CD4-positive, alpha-beta T cell treated with Interleukin-15 for 1 hour (primary cell): Measurements from ENCODE around the gene ENPP6.

ENCODE experiments used
- DNase-seq: peaks from one replicate; pipeline ENCODE4 v3.0.0-alpha.2; 2020

ENPP6 gene

GRCh38 chr4:184188443-184189400 is 29.0 kb downstream of the ENPP6 start:
- DNase-seq, result no peak

GRCh38 chr4:184177271-184177670 is 40.4 kb downstream of the ENPP6 start:
- DNase-seq, result no peak

GRCh38 chr4:184174571-184175488 is 42.8 kb downstream of the ENPP6 start:
- no peak for DNase-seq

- no peak for DNase-seq
Observed at GRCh38 chr4:184171011-184171410, 46.7 kb downstream of the ENPP6 start.

- DNase-seq, result no peak
Observed at GRCh38 chr4:184169225-184169867, 48.3 kb downstream of the ENPP6 start.

- peak; percentile 31 for DNase-seq
Observed at GRCh38 chr4:184168406-184169019, 49.2 kb downstream of the ENPP6 start.

GRCh38 chr4:184167576-184167975 is 50.1 kb downstream of the ENPP6 start:
- DNase-seq, result no peak

GRCh38 chr4:184166736-184167135 is 50.9 kb downstream of the ENPP6 start:
- no peak for DNase-seq

- DNase-seq, result no peak
Observed at GRCh38 chr4:184165291-184165690, 52.4 kb downstream of the ENPP6 start.

GRCh38 chr4:184163813-184164212 is 53.9 kb downstream of the ENPP6 start:
- no peak for DNase-seq

- no peak for DNase-seq
Observed at GRCh38 chr4:184162596-184162995, 55.1 kb downstream of the ENPP6 start.

GRCh38 chr4:184157322-184157721 is 60.4 kb downstream of the ENPP6 start:
- DNase-seq, result no peak

GRCh38 chr4:184156163-184156920 is 61.3 kb downstream of the ENPP6 start:
- no peak for DNase-seq

GRCh38 chr4:184154199-184154598 is 63.5 kb downstream of the ENPP6 start:
- DNase-seq, result no peak

- DNase-seq, result no peak
Observed at GRCh38 chr4:184153781-184154180, 63.9 kb downstream of the ENPP6 start.

- DNase-seq, result no peak
Observed at GRCh38 chr4:184151988-184152485, 65.6 kb downstream of the ENPP6 start.

- DNase-seq, result no peak
Observed at GRCh38 chr4:184150102-184150839, 67.4 kb downstream of the ENPP6 start.

GRCh38 chr4:184148738-184149637 is 68.7 kb downstream of the ENPP6 start:
- DNase-seq, result no peak

- no peak for DNase-seq
Observed at GRCh38 chr4:184147858-184148737, 69.6 kb downstream of the ENPP6 start.
